HG03280 (cell line): Measurements from ENCODE around the gene ZNF25.
"Not testable (repeated sequence)": the region's sequence is repeated elsewhere in the genome, so short reads cannot be mapped to it uniquely, and the experiment has no call there.

Experiments used
- ATAC-seq: cut with Tn5 transposase; IDR thresholded peaks from one replicate; pipeline ENCODE4 v1.9.1; 2021; ENCODE audit warnings: mild to moderate bottlenecking, moderate library complexity; ENCODE audit not compliant: unreplicated experiment

ZNF25 gene

GRCh38 chr10:37948210-37948609 is 28.2 kb downstream of the ZNF25 start:
- no peak for ATAC-seq

GRCh38 chr10:37947526-37947925 is 28.9 kb downstream of the ZNF25 start:
- ATAC-seq = no peak

- no peak for ATAC-seq
Observed at GRCh38 chr10:37937864-37938263, 38.6 kb downstream of the ZNF25 start.

GRCh38 chr10:37934791-37935190 is 41.7 kb downstream of the ZNF25 start:
- no peak for ATAC-seq

- ATAC-seq = no peak
Observed at GRCh38 chr10:37930423-37930822, 46.0 kb downstream of the ZNF25 start.

- not testable (repeated sequence) for ATAC-seq
Observed at GRCh38 chr10:37908165-37908564, 68.3 kb downstream of the ZNF25 start.

GRCh38 chr10:37906382-37906781 is 70.1 kb downstream of the ZNF25 start:
- no peak for ATAC-seq
